ENCODE measurements around the gene COL8A2. TPM values are rescaled to one million over a fixed set of nuclear protein-coding genes. Genes with fewer than 3 reads are reported as not detected.

The COL8A2 gene
- total RNA-seq, 1 donor from 2014 or later, result 1.2 TPM

GRCh38 chr1:36092166-36092797 lies 32.7 kb downstream of the COL8A2 start:
- TF ChIP-seq CTCF (IDR thresholded peaks at IDR 0.05; ENCODE audit: insufficient read depth, low read length, poor library complexity, severe bottlenecking), result no peak
- H3K4me3 ChIP-seq (ENCODE audit: low read depth, low read length), result no peak overlapping the region
- no peak for DNase-seq (ENCODE audit: low read depth)
- peaks cover 10% of the 10 kb centered on the region for H3K36me3 ChIP-seq (ENCODE audit: control insufficient read depth, insufficient read depth, low read length)
- H3K27me3 ChIP-seq (ENCODE audit: control insufficient read depth, insufficient read depth, low read length), result no peaks in the 10 kb centered on the region

GRCh38 chr1:36091698-36092097 lies 33.3 kb downstream of the COL8A2 start:
- no peaks in the 10 kb centered on the region for H3K27me3 ChIP-seq (ENCODE audit: control insufficient read depth, insufficient read depth, low read length)
- H3K4me3 ChIP-seq (ENCODE audit: low read depth, low read length), result no peak overlapping the region
- no peak for TF ChIP-seq CTCF (IDR thresholded peaks at IDR 0.05; ENCODE audit: insufficient read depth, low read length, poor library complexity, severe bottlenecking)
- no peak for DNase-seq (ENCODE audit: low read depth)
- peaks cover 8% of the 10 kb centered on the region for H3K36me3 ChIP-seq (ENCODE audit: control insufficient read depth, insufficient read depth, low read length)

- H3K27me3 ChIP-seq (ENCODE audit: control insufficient read depth, insufficient read depth, low read length), result no peaks in the 10 kb centered on the region
- TF ChIP-seq CTCF (IDR thresholded peaks at IDR 0.05; ENCODE audit: insufficient read depth, low read length, poor library complexity, severe bottlenecking), result no peak
- no peak overlapping the region for H3K4me3 ChIP-seq (ENCODE audit: low read depth, low read length)
- no peak for DNase-seq (ENCODE audit: low read depth)
- H3K36me3 ChIP-seq (ENCODE audit: control insufficient read depth, insufficient read depth, low read length), result peaks cover 8% of the 10 kb centered on the region
Measured at GRCh38 chr1:36091141-36091540, 33.9 kb downstream of the COL8A2 start.

- no peaks in the 10 kb centered on the region for H3K27me3 ChIP-seq (ENCODE audit: control insufficient read depth, insufficient read depth, low read length)
- no peak for DNase-seq (ENCODE audit: low read depth)
Measured at GRCh38 chr1:36089393-36090121, 35.5 kb downstream of the COL8A2 start.

GRCh38 chr1:36088577-36089392 lies 36.2 kb downstream of the COL8A2 start, which contains the start of gene ADPRS:
Gene ADPRS, plus strand, starts transcription at chr1:36088892. Its CDS starts 13 bp downstream, at chr1:36088905.
- DNase-seq (ENCODE audit: low read depth), result peak; percentile 50

More at GRCh38 chr1:36089393-36090121, 35.5 kb downstream of the COL8A2 start:
- no peak for TF ChIP-seq CTCF (IDR thresholded peaks at IDR 0.05; ENCODE audit: insufficient read depth, low read length, poor library complexity, severe bottlenecking)
- Histone ChIP-seq H3K4me3 (ENCODE audit: low read depth, low read length) (peak overlapping the region; percentile 85), H3K36me3 (ENCODE audit: control insufficient read depth, insufficient read depth, low read length) (peaks cover 5% of the 10 kb centered on the region)

More at GRCh38 chr1:36088577-36089392, 36.2 kb downstream of the COL8A2 start, which contains the start of gene ADPRS:
- H3K36me3 ChIP-seq (ENCODE audit: control insufficient read depth, insufficient read depth, low read length), result peaks cover 4% of the 10 kb centered on the region
- H3K27me3 ChIP-seq (ENCODE audit: control insufficient read depth, insufficient read depth, low read length), result no peaks in the 10 kb centered on the region
- TF ChIP-seq CTCF (IDR thresholded peaks at IDR 0.05; ENCODE audit: insufficient read depth, low read length, poor library complexity, severe bottlenecking), result peak; percentile 67
- H3K4me3 ChIP-seq (ENCODE audit: low read depth, low read length), result peak within 1 kb of the TSS; percentile 85

All from kidney epithelial cell (primary cell).